GM19324 (cell line): ENCODE data around the gene SLC18A3.
A peak's percentile ranks its signal among the peaks of the same experiment; 100 is the strongest.

Experiments
- ATAC-seq: cut with Tn5 transposase; IDR thresholded peaks from one replicate; pipeline ENCODE4 v1.9.1; 2021; ENCODE audit warnings: mild to moderate bottlenecking, moderate library complexity; ENCODE audit not compliant: unreplicated experiment, low FRiP score

The SLC18A3 gene

GRCh38 chr10:49610114-49610457, at the start of gene SLC18A3:
SLC18A3 (plus strand) TSS chr10:49610310; CDS start chr10:49610741, 431 bp downstream.
- no peak for ATAC-seq

GRCh38 chr10:49560526-49560925, 49.6 kb upstream of the SLC18A3 start:
- ATAC-seq, result no peak

DNA sequence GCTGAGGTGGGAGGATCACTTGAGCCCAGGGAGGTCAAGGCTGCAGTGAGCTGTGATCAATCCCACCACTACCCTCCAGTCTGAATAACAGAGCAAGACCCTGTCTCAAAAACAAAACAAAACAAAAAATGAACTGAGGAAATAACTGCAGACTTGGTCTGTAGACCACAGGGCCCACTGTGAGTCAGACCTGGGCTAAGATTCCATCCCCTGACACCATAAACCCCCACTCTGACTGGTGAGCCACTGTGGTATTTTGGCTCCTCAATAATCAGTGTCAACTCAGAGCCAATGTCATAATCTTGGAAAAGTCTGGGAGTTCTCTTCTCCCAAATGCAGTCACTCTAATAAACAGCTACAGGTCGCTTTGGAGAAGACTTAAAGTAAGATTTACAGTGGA, 47.2 kb upstream of the SLC18A3 start:
- ATAC-seq, result no peak

DNA sequence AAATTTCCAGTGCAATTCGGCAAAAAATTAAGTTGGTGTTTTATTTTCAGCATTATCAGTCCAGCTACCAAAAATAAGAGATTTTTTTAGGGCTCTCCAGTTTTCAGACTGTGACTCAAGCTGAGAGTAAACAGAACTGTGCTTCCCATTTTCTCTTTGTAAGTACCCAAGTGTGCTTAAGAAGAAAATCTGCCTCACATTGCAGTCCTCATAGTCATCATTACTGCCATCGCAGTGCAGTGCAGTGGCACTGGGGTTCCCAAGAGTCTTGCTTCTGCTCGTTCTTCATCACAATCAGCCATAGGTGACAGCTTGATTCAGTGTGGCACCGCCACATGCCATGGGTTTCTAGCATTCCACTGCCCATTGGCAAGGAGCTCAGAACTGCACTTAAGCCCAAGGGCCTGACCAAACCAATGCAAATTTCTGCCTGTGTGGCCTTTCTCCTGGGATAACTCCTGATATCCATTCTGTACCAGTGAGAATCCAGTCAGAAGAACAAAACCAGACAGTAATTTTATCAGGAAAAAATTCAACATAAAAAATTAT, 45.6 kb upstream of the SLC18A3 start:
- ATAC-seq, result no peak

- ATAC-seq, result no peak
These were observed 42.3 kb upstream of the SLC18A3 start for GRCh38 chr10:49567810-49568209.

DNA sequence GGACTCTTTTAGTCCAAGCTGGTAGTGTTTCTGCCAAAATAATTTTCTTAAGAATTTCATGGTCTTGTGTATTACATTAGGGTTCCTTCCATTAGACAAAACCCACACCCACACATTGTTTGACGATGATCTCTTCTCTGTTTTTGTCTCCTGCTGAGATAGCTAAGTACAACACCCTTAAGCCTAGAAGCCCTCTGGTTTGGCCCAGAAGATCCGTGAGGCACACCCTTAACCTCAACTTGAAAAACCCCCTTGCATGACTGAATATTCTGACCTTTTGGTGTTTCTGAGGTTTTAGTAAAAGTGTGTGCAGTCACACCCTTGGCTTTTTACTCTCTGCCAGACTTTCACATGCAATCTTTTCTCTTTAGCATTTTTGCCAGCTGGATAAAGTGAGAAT, 41.9 kb upstream of the SLC18A3 start:
- no peak for ATAC-seq

GRCh38 chr10:49569031-49569631, 41.0 kb upstream of the SLC18A3 start:
- no peak for ATAC-seq

DNA sequence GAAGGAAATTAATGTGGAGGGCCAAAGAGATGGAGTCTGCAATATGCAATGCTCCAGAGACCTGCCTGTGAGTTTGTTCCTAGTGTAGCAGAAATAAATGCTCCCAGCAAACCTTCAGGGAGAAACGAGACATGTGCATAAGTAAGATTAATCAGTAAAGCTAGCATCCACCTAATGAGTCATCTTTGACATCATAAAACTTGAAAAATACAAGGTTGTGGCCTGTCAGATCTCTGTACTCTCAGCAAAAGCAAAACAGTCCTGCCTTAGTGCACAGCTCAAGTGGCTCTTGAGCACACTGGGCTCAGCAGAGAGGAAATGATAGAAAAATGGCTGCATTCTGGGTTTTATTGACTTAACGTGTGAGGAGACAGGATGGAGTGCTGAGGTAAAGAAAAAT, 38.7 kb upstream of the SLC18A3 start:
- ATAC-seq, result no peak

- ATAC-seq, result no peak
These were observed 37.5 kb upstream of the SLC18A3 start for GRCh38 chr10:49572594-49573114.

DNA sequence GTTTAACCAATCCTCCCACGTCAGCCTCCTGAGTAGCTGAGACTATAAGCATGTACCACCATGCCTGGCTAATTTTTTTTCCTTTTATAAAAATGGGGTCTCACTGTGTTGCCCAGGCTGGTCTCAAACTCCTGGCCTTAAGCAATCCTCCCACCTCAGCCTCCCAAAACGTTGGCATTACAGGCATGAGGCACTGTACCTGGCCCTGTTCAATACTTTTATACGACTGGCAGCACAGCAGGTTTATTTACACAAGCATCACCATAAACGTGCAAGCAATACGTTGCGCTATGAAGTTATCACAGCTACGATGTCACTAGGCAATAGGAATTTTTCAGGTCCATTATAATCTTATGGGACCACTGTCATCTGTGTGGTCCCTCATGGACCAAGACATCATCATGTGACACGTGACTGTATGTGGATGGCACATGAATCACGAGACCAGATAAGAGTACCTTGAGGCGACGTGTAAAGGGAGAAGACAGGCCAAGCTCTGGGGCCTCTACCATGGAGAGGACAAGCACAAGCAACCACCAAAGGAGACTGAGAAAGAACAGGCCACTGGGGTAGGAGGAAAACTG, 34.5 kb upstream of the SLC18A3 start:
- no peak for ATAC-seq

- ATAC-seq, result no peak
These were observed 32.8 kb upstream of the SLC18A3 start for GRCh38 chr10:49577182-49577925.

- ATAC-seq, result no peak
These were observed 31.7 kb upstream of the SLC18A3 start for GRCh38 chr10:49578392-49578791.

GRCh38 chr10:49579621-49580020, 30.5 kb upstream of the SLC18A3 start:
- no peak for ATAC-seq

DNA sequence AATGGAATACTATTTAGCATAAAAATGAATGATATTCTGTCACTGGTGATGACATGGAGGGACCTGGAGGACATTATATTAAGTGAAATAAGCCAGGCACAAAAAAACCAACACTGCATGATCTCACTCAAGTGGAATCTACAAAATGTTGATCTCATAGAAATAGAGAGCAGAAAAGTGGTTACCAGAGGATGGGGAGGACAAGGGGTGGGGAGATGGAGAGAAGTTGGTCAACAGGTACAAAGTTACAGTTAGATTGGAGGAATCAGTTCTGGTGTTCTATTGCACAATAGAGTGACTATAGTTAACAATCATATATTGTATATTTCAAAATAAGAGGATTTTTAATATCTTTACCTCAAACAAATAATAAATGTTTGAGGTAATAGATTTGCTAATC, 24.7 kb upstream of the SLC18A3 start:
- no peak for ATAC-seq

GRCh38 chr10:49587981-49588380, 22.1 kb upstream of the SLC18A3 start:
- ATAC-seq, result no peak

DNA sequence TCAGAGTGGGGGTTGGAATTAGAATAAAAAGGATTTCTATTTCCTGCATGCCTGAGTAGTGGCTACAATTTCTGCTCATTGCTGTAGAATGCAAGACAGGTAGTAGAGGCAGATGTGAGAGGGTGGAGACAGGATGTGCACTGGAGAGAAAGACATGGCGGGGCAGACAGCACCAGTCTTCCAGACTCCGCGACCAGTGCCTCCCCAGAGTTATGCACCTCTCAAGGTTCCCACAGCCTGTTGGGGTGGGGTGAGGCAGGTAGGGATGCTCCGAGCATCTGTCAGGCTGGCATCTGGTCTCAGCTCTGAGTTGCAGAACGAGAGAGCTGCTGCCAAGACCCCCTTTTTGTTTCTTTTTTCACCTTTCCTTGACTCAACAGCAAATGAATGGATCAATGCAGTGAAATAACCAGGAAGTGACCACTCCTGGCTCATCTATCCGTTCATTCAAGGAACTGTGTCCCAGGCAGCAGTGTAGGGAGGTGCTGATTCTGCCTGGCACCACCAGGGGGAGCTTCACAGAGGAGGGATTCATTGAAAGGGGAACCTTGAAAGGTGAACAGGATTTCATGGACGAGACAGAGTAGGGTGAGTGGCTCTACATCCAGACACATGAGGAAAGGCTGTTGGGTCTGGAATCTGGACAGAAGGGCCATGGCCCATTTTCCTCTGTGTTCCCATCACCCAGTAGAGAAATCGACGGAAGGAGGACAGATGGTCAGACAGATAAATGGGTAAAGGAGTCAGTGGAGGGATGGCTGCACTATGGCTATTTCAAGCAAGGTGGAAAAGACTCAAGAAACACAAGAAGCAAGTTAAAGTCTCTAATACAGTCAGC, 17.2 kb upstream of the SLC18A3 start:
- ATAC-seq, result peak; percentile 57

DNA sequence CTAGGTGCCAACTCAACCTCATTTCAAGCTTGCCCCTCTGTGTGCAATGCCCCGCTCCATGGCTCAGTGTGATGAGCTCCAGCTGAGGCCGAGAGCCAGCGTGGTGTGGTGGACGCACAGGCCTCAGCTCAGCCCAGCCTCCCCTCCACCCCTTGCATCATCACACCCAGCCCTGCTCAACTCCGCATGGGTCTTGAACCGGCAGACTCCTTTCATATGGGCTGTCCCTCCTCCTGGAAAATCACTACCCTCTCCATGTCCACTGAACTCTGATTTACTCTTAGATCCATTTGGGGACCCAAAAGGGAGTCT, 16.6 kb upstream of the SLC18A3 start:
- no peak for ATAC-seq

DNA sequence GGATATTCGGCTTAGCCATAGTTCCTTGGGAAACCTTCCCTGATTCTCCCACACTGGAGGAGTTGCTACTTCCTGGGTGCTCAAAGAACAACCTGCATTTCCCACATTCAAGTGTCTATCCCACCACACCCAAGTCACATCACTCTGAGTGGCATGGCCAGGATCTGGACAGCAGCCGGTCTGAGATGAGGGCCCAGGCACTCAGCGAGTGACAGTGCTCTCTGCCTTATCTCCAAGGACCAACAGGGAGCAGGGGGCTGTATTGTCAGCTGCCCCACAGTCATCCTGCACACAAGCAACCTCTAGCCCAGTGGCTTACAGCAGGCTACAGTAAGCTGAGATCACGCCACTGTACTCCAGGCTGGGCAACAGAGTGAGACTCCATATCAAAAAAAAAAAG, 16.1 kb upstream of the SLC18A3 start:
- ATAC-seq, result no peak

DNA sequence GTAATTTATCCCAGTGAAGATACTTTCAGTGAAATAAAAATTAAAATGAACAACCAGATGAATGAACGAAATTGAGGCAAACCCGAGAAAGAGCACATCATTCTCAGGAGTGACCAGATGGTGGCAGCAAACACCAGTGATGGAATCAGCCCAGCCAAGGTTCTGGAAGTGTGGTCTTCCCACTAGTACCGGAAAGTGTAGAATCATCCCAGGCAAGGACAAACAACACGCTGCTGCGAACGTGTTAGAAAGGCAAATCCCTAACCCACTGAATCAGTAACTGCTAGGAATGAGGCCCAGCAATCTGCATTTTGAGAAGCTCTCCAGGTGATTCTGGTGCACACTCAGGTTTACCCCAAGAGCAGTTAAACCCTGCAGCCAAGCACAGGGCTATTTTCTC, 15.5 kb upstream of the SLC18A3 start:
- ATAC-seq, result no peak

GRCh38 chr10:49595003-49595712, 15.0 kb upstream of the SLC18A3 start:
- no peak for ATAC-seq
